WTC11 (cell line): ENCODE results near the gene RAPGEF1.

Experiments
- JUN ChIP-seq: sonication (generic); formaldehyde crosslinking; IDR thresholded peaks from 2 replicates; pipeline ENCODE4 v1.8.0; 2023; ENCODE audit warnings: mild to moderate bottlenecking, missing genetic modification reagents
- NFATC4 ChIP-seq: fragments of 250-450 bp; sonication (Bioruptor Pico); IDR thresholded peaks from 2 replicates; pipeline ENCODE4 v1.9.0; 2021; ENCODE audit warnings: mild to moderate bottlenecking
- RELA ChIP-seq: sonication (generic); formaldehyde crosslinking; IDR thresholded peaks from 2 replicates; pipeline ENCODE4 v1.8.1; 2022; ENCODE audit warnings: missing genetic modification reagents, mild to moderate bottlenecking, borderline replicate concordance
- ZNF263 ChIP-seq: sonication (generic); formaldehyde crosslinking; IDR thresholded peaks from 2 replicates; pipeline ENCODE4 v1.8.1; 2022; ENCODE audit warnings: low read depth, mild to moderate bottlenecking, moderate library complexity, missing genetic modification reagents
- TF ChIP-seq, protein P1 (sequence below): fragments of 200-600 bp; IDR thresholded peaks from 2 replicates; pipeline ENCODE4 v1.8.0; 2022; ENCODE audit warnings: antibody characterized with exemption
- TF ChIP-seq, protein P2 (sequence below): sonication (generic); formaldehyde crosslinking; IDR thresholded peaks from 2 replicates; pipeline ENCODE4 v1.8.1; 2023; ENCODE audit warnings: mild to moderate bottlenecking, moderate library complexity, missing genetic modification reagents
- TF ChIP-seq, protein P3 (sequence below): sonication (generic); formaldehyde crosslinking; IDR thresholded peaks from 2 replicates; pipeline ENCODE4 v1.8.1; 2022; ENCODE audit warnings: missing genetic modification reagents, borderline replicate concordance

DNA sequence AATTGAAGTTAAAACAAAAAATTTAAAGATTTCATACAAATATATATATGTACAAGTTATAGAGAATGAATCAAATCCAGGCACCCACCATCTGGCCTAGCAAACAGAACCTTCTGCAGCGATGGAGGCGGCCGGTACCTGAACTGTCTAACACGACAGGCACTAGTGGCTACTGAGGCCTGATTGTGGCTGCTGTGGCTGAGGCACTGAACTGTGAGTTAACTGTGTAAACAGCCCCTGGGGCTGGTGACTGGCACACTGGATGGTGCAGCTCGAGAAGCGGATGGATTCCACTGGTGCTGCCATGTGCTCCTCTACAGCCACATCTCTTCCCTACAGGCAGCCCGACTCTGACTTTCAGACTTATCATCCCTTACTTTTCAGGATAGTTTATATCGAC lies 82.4 kb downstream of the RAPGEF1 start:
- TF ChIP-seq, protein P1, sequence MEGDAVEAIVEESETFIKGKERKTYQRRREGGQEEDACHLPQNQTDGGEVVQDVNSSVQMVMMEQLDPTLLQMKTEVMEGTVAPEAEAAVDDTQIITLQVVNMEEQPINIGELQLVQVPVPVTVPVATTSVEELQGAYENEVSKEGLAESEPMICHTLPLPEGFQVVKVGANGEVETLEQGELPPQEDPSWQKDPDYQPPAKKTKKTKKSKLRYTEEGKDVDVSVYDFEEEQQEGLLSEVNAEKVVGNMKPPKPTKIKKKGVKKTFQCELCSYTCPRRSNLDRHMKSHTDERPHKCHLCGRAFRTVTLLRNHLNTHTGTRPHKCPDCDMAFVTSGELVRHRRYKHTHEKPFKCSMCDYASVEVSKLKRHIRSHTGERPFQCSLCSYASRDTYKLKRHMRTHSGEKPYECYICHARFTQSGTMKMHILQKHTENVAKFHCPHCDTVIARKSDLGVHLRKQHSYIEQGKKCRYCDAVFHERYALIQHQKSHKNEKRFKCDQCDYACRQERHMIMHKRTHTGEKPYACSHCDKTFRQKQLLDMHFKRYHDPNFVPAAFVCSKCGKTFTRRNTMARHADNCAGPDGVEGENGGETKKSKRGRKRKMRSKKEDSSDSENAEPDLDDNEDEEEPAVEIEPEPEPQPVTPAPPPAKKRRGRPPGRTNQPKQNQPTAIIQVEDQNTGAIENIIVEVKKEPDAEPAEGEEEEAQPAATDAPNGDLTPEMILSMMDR = no peak
- TF ChIP-seq NFATC4 (no peak), ZNF263 (CRISPR knock-in tag) (no peak), JUN (no peak), RELA (CRISPR knock-in tag) (no peak)
- TF ChIP-seq, protein P2, sequence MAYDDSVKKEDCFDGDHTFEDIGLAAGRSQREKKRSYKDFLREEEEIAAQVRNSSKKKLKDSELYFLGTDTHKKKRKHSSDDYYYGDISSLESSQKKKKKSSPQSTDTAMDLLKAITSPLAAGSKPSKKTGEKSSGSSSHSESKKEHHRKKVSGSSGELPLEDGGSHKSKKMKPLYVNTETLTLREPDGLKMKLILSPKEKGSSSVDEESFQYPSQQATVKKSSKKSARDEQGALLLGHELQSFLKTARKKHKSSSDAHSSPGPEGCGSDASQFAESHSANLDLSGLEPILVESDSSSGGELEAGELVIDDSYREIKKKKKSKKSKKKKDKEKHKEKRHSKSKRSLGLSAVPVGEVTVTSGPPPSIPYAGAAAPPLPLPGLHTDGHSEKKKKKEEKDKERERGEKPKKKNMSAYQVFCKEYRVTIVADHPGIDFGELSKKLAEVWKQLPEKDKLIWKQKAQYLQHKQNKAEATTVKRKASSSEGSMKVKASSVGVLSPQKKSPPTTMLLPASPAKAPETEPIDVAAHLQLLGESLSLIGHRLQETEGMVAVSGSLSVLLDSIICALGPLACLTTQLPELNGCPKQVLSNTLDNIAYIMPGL (CRISPR knock-in tag) = no peak
- TF ChIP-seq, protein P3, sequence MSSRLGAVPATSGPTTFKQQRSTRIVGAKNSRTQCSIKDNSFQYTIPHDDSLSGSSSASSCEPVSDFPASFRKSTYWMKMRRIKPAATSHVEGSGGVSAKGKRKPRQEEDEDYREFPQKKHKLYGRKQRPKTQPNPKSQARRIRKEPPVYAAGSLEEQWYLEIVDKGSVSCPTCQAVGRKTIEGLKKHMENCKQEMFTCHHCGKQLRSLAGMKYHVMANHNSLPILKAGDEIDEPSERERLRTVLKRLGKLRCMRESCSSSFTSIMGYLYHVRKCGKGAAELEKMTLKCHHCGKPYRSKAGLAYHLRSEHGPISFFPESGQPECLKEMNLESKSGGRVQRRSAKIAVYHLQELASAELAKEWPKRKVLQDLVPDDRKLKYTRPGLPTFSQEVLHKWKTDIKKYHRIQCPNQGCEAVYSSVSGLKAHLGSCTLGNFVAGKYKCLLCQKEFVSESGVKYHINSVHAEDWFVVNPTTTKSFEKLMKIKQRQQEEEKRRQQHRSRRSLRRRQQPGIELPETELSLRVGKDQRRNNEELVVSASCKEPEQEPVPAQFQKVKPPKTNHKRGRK = no peak
